ENCODE results near the gene ME1.
"Not testable (repeated sequence)": the region's sequence is repeated elsewhere in the genome, so short reads cannot be mapped to it uniquely, and the experiment has no call there.

ME1 gene

GRCh38 chr6:83359638-83360037 lies 71.2 kb downstream of the ME1 start:
- no peak for DNase-seq

DNA sequence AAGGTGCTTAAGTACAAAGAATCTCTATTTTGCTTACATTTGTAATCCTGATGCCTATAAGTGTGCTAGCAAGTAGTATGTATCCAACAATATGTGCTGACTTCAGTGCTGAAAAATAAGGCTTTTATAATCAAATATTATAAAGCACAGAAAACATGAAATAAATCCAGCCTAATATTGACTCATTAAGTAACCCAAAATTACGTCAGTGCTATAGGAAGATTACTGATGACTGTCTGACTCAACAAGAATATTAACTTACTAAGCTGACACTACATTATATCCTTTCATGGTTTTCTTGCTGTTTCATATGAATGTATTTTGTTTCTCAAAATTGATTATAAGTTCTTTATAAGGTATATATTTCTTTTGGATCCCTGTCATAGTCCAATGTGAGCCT lies 76.1 kb downstream of the ME1 start:
- DNase-seq: no peak

- DNase-seq: no peak
Measured at GRCh38 chr6:83352424-83353061, 78.3 kb downstream of the ME1 start.

- no peak for DNase-seq
Measured at GRCh38 chr6:83343121-83343520, 87.7 kb downstream of the ME1 start.

GRCh38 chr6:83341765-83342164 lies 89.1 kb downstream of the ME1 start:
- no peak for DNase-seq

GRCh38 chr6:83333916-83334315 lies 96.9 kb downstream of the ME1 start:
- not testable (repeated sequence) for DNase-seq

DNA sequence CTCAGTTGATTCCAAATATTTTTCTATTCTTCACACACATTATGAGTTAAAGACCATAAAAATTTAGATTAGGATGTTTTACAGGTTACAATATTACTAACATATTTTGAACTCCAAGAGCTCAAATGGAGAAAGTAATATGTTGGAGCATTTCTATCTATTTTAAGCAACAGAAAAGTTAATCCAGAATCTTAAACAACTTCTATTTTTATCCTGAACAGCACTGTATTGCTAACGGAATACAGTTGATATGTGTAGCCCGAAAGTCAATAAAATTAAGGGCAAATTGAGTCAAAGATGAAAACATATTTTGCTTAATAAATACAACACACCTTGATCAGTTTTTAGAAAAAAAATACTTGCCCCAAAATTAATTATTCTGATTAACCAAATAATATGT lies 97.4 kb downstream of the ME1 start:
- DNase-seq: no peak

DNA sequence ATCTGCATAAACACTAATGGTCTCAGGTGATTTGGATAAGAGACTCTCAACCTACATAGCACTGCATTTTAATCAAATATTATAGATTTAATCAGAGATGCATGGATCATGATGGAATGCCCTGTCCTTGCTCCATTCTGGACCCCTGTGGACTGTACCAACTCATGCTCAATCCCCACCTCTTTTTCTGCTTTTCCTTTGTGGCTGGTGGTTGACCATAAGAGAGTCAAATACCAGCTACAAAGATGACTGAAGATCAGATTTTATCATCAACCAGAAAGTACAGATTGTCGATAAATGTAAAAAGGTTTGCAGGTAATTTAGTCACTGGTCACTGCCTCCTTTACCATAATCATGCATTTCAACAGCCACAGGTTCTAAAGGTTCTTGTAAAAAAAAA lies 116.2 kb downstream of the ME1 start:
- DNase-seq: no peak

- DNase-seq: no peak
Measured at GRCh38 chr6:83313882-83314281, 117.0 kb downstream of the ME1 start.

- no peak for DNase-seq
Measured at GRCh38 chr6:83311231-83311630, 119.6 kb downstream of the ME1 start.

DNA sequence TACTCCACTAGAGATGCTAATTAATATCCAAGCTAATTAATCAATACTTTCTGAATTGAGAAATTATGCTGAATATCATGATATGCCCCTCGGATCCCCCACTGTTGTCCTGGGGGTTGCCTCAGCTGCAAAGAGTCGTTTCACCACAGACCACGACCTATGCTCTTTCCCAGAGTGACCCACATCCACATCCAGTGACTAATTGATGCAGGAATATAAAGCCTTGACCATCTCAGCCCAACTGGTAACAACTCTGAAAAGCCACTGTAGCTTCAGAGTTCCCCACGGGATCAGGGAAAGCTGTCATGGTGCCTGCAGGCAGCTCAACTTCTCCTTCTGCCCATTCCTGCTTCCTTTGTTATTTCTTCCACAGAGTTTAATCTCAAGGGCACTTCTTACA lies 120.8 kb downstream of the ME1 start:
- DNase-seq: no peak

- no peak for DNase-seq
Measured at GRCh38 chr6:83309344-83309743, 121.5 kb downstream of the ME1 start.

- DNase-seq: no peak
Measured at GRCh38 chr6:83308833-83309232, 122.0 kb downstream of the ME1 start.

DNA sequence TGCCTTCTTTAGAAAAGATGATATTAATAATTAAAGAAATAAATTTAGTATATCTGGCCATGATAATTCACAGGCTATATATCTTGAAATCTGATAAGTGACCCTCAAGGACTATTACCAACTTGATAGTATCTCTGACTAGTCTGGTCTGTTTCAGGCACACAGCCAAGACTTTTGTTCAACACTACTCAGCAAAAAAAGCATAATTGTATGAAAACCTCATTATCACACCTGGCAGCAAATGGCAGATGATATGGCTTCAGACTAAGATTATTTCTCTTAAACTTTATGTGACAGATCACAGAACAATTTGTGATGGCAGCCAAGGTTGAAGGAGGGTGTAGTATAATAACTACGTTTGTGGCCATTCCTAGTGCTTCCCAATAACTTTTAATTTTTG lies 123.0 kb downstream of the ME1 start:
- DNase-seq: no peak

- no peak for DNase-seq
Measured at GRCh38 chr6:83303426-83303825, 127.4 kb downstream of the ME1 start.

DNA sequence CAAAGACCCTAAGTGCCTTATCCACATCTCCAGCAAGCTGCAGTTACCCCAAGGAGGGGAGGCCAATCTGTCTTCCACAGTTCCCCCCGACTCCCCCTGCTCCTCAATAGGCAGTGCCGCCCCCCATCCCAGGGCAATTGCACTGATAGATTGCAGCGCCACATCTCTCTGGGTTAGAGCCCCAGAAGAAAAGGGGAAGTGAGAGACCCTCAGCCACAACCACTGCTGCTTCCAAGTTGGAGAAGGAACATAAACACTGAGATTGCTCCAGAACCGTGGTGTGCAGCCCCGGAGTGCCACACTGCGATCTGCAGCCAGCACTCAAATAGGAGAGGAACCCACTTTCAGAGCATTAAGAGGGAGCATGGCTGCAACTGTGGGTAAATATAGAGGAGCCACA lies 136.2 kb downstream of the ME1 start:
- no peak for DNase-seq

DNA sequence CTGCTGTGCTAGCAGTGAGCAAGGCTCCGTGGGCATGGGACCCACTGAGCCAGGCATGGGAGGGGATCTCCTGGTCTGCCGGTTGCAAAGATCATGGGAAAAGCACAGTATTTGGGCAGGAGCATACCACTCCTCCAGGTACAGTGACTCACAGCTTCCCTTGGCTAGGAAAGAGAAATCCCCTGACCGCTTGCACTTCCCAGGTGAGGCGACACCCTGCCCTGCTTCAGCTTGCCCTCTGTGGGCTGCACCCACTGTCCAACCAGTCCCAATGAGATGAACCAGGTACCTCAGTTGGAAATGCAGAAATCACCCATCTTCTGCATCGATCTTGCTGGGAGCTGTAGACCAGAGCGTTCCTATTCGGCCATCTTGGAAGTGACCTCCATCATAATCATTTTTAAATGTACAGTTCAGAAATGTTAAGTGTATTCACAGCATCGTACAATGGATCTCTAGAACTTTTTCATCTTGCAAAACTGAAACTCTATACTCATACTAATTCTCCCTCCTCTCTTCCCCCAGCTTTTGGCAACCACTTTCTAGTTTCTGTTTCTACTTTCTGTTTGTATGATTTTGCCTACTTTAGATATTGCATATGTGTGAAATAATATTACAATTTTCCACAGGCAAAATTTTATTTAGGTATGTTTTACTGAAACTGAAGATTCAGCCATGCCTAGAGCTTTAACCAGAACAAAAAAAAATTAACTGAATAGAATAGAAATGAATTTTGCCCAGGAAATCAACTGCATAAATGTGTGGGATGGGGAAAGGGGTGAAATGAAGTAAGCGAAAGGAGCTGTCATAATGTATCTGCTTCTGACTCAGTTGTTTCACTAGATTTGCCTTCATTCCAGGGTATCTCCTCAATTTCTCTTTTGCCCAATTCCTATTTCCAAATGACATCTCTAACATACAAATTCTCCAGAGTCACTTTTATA lies 137.7 kb downstream of the ME1 start:
- DNase-seq: no peak

- not testable (repeated sequence) for DNase-seq
Measured at GRCh38 chr6:83287298-83287697, 143.6 kb downstream of the ME1 start.

DNA sequence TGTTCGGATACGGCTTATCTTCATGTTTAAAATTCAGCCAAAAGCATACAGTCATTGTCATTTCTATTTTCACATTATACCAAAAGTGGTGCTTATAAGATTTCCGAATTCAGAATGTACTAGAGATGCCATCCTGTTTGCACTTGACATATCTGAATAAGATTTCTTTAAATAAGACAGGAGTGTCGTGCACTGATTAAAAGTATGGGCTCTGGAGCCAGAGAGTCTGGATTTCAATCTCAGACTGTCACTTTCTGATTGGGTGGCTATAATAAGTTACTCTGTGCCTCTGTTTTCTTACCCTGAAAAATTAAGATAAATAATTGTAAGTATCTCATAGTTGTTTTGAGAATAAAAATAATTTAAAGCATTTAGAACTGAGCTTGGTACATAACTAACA lies 144.9 kb downstream of the ME1 start:
- DNase-seq: no peak

GRCh38 chr6:83273596-83273995 lies 157.3 kb downstream of the ME1 start:
- DNase-seq: no peak

DNA sequence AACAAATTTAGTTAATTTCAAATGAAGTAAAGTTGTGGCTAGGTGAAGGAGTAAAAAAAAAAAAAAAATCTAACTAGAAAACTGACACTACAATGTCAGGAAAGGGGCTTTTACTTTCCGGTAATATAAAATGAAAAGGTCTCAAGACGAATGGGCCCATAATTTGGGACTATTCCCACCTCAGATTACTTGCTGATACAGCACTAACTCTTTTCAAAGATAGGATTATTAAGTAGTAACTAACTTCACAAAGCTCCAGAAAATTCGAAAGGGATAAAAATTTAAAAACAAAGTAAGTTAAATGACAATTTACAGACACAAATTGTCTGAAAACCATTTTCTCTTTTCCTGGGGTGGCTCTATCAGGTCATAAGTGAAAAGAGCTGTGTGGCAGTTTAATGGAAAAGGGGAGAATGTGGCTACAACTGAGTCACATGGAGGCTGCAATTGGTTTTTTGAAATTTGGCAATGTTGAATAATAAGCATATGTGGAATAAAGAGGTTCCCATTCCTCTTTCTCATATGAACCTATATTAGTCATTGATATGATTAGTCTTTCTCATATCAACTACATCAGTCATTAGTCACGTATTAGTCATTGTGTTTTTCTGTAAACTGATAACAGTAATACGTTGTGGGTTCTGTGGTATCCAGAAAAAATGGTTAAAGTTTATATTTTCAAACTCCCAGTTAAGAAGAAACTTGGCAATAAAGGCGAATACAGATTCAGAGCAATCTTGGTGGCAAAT lies 159.7 kb downstream of the ME1 start:
- DNase-seq: no peak

GRCh38 chr6:83265384-83265783 lies 165.5 kb downstream of the ME1 start:
- no peak for DNase-seq
